ENCODE data around the gene LRP5.

GRCh38 chr11:68349461-68350249 is 37.3 kb downstream of the LRP5 start:
- TF ChIP-seq POLR2A (IDR thresholded peaks at IDR 0.05) (no peak), CTCF (IDR thresholded peaks at IDR 0.05) (no peak)

Data from ovary (tissue), 3 donors.